ENCODE measurements around the gene FUT8. TPM values are rescaled to one million over a fixed set of nuclear protein-coding genes. Genes with fewer than 3 reads are reported as not detected.

Gene FUT8
- total and polyA plus RNA-seq, 2 of the 8 experiments (the other 6 are each of a cell fraction or from before 2014, with no cell fraction given) = 10.5 to 25.1 TPM

DNA sequence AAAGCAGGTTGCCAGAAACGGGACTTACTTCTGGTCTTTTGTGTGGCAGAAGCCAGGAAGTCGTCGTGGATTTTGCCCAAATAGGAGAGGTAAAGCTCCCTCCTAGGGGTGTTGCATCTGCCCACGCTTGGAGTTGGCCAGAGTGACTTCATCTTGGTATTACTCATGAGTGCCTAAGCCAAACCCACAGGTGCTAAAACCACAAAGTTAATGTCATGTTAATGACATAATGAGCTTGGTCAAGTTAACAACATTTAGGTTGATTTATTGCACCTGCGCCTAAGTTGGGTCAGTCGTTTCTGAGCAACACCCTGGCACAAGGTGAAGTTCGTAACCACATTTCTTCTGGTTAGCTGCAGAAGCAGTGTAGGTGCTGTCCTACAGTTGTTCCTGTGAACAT, 225.2 kb downstream of the FUT8 start (continued):
- TF ChIP-seq, protein P1, sequence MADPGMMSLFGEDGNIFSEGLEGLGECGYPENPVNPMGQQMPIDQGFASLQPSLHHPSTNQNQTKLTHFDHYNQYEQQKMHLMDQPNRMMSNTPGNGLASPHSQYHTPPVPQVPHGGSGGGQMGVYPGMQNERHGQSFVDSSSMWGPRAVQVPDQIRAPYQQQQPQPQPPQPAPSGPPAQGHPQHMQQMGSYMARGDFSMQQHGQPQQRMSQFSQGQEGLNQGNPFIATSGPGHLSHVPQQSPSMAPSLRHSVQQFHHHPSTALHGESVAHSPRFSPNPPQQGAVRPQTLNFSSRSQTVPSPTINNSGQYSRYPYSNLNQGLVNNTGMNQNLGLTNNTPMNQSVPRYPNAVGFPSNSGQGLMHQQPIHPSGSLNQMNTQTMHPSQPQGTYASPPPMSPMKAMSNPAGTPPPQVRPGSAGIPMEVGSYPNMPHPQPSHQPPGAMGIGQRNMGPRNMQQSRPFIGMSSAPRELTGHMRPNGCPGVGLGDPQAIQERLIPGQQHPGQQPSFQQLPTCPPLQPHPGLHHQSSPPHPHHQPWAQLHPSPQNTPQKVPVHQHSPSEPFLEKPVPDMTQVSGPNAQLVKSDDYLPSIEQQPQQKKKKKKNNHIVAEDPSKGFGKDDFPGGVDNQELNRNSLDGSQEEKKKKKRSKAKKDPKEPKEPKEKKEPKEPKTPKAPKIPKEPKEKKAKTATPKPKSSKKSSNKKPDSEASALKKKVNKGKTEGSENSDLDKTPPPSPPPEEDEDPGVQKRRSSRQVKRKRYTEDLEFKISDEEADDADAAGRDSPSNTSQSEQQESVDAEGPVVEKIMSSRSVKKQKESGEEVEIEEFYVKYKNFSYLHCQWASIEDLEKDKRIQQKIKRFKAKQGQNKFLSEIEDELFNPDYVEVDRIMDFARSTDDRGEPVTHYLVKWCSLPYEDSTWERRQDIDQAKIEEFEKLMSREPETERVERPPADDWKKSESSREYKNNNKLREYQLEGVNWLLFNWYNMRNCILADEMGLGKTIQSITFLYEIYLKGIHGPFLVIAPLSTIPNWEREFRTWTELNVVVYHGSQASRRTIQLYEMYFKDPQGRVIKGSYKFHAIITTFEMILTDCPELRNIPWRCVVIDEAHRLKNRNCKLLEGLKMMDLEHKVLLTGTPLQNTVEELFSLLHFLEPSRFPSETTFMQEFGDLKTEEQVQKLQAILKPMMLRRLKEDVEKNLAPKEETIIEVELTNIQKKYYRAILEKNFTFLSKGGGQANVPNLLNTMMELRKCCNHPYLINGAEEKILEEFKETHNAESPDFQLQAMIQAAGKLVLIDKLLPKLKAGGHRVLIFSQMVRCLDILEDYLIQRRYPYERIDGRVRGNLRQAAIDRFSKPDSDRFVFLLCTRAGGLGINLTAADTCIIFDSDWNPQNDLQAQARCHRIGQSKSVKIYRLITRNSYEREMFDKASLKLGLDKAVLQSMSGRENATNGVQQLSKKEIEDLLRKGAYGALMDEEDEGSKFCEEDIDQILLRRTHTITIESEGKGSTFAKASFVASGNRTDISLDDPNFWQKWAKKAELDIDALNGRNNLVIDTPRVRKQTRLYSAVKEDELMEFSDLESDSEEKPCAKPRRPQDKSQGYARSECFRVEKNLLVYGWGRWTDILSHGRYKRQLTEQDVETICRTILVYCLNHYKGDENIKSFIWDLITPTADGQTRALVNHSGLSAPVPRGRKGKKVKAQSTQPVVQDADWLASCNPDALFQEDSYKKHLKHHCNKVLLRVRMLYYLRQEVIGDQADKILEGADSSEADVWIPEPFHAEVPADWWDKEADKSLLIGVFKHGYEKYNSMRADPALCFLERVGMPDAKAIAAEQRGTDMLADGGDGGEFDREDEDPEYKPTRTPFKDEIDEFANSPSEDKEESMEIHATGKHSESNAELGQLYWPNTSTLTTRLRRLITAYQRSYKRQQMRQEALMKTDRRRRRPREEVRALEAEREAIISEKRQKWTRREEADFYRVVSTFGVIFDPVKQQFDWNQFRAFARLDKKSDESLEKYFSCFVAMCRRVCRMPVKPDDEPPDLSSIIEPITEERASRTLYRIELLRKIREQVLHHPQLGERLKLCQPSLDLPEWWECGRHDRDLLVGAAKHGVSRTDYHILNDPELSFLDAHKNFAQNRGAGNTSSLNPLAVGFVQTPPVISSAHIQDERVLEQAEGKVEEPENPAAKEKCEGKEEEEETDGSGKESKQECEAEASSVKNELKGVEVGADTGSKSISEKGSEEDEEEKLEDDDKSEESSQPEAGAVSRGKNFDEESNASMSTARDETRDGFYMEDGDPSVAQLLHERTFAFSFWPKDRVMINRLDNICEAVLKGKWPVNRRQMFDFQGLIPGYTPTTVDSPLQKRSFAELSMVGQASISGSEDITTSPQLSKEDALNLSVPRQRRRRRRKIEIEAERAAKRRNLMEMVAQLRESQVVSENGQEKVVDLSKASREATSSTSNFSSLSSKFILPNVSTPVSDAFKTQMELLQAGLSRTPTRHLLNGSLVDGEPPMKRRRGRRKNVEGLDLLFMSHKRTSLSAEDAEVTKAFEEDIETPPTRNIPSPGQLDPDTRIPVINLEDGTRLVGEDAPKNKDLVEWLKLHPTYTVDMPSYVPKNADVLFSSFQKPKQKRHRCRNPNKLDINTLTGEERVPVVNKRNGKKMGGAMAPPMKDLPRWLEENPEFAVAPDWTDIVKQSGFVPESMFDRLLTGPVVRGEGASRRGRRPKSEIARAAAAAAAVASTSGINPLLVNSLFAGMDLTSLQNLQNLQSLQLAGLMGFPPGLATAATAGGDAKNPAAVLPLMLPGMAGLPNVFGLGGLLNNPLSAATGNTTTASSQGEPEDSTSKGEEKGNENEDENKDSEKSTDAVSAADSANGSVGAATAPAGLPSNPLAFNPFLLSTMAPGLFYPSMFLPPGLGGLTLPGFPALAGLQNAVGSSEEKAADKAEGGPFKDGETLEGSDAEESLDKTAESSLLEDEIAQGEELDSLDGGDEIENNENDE (IDR thresholded peaks at IDR 0.05; ENCODE audit: insufficient replicate concordance, low read length) = no peak
- TF ChIP-seq TBP (IDR thresholded peaks at IDR 0.05; ENCODE audit: low read depth, low read length) = no peak
- no peak for TF ChIP-seq SAP30 (IDR thresholded peaks at IDR 0.05; ENCODE audit: insufficient read depth, insufficient replicate concordance, low read length)
- no peak for TF ChIP-seq NANOG (IDR thresholded peaks at IDR 0.05; ENCODE audit: insufficient read depth, low read depth, low read length, poor library complexity, severe bottlenecking)
- TF ChIP-seq CBX5 (IDR thresholded peaks at IDR 0.05; ENCODE audit: low read depth, low read length) = no peak
- no peak for TF ChIP-seq KDM1A (IDR thresholded peaks at IDR 0.05; ENCODE audit: borderline replicate concordance, low read length)
- no peak for TF ChIP-seq KDM5A (IDR thresholded peaks at IDR 0.05; ENCODE audit: low read length)

Measured in H1 (cell line).